Cardiac muscle cell (in vitro differentiated cells and primary cell): ENCODE measurements around the gene ITSN1. TPM values are rescaled to one million over a fixed set of nuclear protein-coding genes. Genes with fewer than 3 reads are reported as not detected.
"Not testable (repeated sequence)": the region's sequence is repeated elsewhere in the genome, so short reads cannot be mapped to it uniquely, and the experiment has no call there.

Experiments used
- DNase-seq, 2 donors: peaks; one replicate each; pipeline versions ENCODE4 v3.0.0 to v3.0.0-alpha.2; 2010 to 2017; ENCODE audit warnings: low read depth in 1 of 2, low spot score in 1 of 2
- H3K27ac ChIP-seq: fragments of 200-600 bp; sonication (generic); 2 replicates; pipeline ENCODE4 v1.5.1; 2016
- H3K27me3 ChIP-seq: fragments of 200-600 bp; sonication (generic); 2 replicates; pipeline ENCODE4 v1.6.0; 2016; ENCODE audit warnings: control low read depth
- H3K36me3 ChIP-seq: fragments of 200-600 bp; sonication (generic); 2 replicates; pipeline ENCODE4 v1.5.1; 2016; ENCODE audit warnings: control low read depth
- H3K4me1 ChIP-seq: fragments of 200-600 bp; sonication (generic); 2 replicates; pipeline ENCODE4 v1.8.1; 2017; ENCODE audit warnings: low read depth, mild to moderate bottlenecking, mixed run types
- H3K4me3 ChIP-seq: fragments of 200-600 bp; sonication (generic); 2 replicates; pipeline ENCODE4 v1.5.1; 2016; ENCODE audit warnings: mild to moderate bottlenecking
- H3K9me3 ChIP-seq: fragments of 200-600 bp; sonication (generic); 2 replicates; pipeline ENCODE4 v1.5.1; 2017; ENCODE audit warnings: low read depth, mild to moderate bottlenecking, control low read depth
- polyA plus RNA-seq: library from polyadenylated mRNA; unstranded; fragments of >200 nt; fragmentation: Nextera tagmentation; extraction: Ambion mirVana; gene quantifications from 2 replicates; pipeline ENCODE4 v1.2.1, GENCODE V29; 2016
- total RNA-seq: library from RNA; depleted of rRNA; stranded (reverse); fragments of >200 nt; gene quantifications from 2 replicates; pipeline ENCODE4 v1.2.3, GENCODE V29; 2016
- TF ChIP-seq, protein P1 (sequence below): IDR thresholded peaks from 2 replicates; pipeline ENCODE4 v1.5.1; 2012; ENCODE audit warnings: low read depth, mild to moderate bottlenecking, low read length

Gene ITSN1
- total and polyA plus RNA-seq, 2 experiments from 2014 or later, result 92.4 to 125 TPM

DNA sequence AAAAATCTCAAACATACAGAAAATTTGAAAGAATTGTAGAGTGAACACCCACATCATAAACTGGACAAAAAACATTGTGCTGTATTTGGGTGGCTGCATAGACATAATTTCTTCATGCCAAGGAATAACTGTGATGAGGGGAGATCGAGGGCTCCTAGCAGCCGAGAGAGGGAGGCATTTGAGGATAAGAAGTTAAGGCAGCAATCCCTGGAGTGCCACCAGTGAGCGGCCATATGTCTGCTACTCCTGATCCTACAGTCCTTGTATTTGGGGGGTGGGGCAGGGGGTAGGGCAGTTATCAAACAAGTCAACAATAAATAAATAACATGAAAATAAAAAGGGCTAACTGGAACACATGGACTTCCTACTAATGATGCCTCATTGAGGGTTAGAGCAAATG is 218.8 kb downstream of the ITSN1 start:
- Histone ChIP-seq H3K27me3 (no peaks in the 10 kb centered on the region), H3K4me1 (no peaks in the 10 kb centered on the region), H3K36me3 (no peaks in the 10 kb centered on the region), H3K27ac (no peak overlapping the region), H3K9me3 (no peaks in the 10 kb centered on the region), H3K4me3 (no peak overlapping the region)
- TF ChIP-seq, protein P1, sequence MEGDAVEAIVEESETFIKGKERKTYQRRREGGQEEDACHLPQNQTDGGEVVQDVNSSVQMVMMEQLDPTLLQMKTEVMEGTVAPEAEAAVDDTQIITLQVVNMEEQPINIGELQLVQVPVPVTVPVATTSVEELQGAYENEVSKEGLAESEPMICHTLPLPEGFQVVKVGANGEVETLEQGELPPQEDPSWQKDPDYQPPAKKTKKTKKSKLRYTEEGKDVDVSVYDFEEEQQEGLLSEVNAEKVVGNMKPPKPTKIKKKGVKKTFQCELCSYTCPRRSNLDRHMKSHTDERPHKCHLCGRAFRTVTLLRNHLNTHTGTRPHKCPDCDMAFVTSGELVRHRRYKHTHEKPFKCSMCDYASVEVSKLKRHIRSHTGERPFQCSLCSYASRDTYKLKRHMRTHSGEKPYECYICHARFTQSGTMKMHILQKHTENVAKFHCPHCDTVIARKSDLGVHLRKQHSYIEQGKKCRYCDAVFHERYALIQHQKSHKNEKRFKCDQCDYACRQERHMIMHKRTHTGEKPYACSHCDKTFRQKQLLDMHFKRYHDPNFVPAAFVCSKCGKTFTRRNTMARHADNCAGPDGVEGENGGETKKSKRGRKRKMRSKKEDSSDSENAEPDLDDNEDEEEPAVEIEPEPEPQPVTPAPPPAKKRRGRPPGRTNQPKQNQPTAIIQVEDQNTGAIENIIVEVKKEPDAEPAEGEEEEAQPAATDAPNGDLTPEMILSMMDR, result no peak
- no peak for DNase-seq

DNA sequence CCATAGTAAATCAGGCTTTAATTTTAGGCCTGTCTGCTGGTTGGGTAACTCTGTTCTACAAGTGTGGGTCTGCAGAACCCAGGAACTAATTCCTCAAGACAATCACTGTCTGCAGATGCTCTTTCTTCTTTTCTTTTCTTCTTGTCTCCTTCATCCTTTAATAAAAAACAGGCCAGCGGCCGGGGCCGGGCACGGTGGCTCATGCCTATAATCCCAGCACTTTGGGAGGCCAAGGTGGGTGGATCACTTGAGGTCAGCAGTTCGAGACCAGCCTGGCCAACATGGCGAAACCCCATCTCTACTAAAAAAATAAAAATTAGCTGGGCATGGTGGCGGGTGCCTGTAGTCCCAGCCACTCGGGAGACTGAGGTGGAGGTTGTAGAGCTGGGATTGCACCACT is 220.9 kb downstream of the ITSN1 start:
- H3K9me3 ChIP-seq, H3K27me3 ChIP-seq, H3K4me3 ChIP-seq, H3K36me3 ChIP-seq, H3K27ac ChIP-seq, DNase-seq, H3K4me1 ChIP-seq: not testable (repeated sequence)

DNA sequence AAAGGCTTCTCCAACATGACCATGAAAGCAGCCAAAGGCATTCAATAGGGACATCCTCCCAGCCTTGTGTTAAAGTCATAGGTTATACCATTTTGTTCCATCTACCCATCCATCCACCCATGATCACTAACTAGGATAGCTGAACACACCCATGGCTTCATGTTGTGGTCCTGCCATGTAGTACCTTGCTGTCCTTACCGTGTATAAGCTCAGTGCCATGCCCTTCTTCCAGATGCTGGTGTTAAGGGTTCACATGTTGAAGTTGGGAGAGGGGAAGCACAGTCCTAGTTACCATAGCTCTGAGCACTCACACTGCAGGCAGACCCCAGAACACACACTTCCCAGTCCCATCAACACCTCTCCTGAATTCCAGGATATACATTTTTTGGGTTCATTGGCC is 221.8 kb downstream of the ITSN1 start:
- TF ChIP-seq, protein P1, result no peak
- Histone ChIP-seq H3K36me3 (no peaks in the 10 kb centered on the region), H3K9me3 (no peaks in the 10 kb centered on the region), H3K4me3 (no peak overlapping the region), H3K27ac (no peak overlapping the region), H3K27me3 (no peaks in the 10 kb centered on the region), H3K4me1 (no peaks in the 10 kb centered on the region)
- DNase-seq, result no peak

DNA sequence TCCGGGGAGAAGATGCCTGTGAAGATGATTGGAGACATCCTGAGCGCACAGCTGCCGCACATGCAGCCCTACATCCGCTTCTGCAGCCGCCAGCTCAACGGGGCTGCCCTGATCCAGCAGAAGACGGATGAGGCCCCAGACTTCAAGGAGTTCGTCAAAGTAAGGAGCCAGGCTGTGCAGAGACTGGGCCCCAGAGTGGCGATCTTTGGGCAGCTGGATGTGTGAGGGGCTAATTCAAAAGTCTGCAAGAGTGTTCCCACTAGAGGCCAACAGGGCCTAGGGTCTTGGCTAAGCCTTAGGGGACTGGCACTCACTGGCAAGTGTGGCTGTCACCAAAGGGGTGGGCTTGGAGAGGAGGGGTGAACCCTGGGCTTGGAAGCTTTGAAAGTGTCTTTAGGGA is 222.9 kb downstream of the ITSN1 start:
- no peaks in the 10 kb centered on the region for H3K36me3 ChIP-seq
- no peak overlapping the region for H3K4me3 ChIP-seq
- H3K27me3 ChIP-seq, result no peaks in the 10 kb centered on the region
- no peaks in the 10 kb centered on the region for H3K4me1 ChIP-seq
- no peaks in the 10 kb centered on the region for H3K9me3 ChIP-seq
- TF ChIP-seq, protein P1, result no peak
- no peak overlapping the region for H3K27ac ChIP-seq
- DNase-seq, result no peak

DNA sequence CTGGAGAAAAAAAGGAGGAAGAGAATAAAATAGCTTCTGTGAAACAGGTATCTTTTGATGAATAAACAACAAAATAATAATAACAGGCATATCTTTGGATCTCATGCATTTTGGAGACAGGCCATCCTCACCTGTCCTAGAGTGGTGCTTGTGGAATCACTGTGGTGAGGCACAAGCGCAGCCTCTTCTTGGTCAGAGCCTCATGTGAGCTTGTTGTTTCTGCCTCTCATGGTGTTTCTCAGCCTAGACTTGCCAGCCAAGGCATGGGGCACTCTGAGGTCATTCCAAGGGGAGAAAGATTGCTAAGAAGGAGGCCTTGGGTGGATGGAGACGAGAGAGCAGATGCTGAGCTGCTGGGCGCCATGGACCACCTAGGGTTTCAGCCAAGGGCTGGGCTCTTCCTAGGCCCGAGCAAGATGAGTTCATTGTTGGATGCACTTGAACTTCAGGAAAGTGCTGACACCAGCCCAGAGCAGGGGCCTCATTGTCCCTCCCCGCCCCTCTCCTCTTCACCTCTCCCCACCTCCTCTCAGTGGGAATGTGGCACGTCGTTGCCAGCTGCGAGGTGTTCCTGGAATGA is 223.8 kb downstream of the ITSN1 start:
- Histone ChIP-seq H3K27me3 (no peaks in the 10 kb centered on the region), H3K9me3 (no peaks in the 10 kb centered on the region), H3K4me1 (no peaks in the 10 kb centered on the region), H3K4me3 (no peak overlapping the region), H3K36me3 (no peaks in the 10 kb centered on the region), H3K27ac (no peak overlapping the region)
- TF ChIP-seq, protein P1, result no peak
- no peak for DNase-seq

DNA sequence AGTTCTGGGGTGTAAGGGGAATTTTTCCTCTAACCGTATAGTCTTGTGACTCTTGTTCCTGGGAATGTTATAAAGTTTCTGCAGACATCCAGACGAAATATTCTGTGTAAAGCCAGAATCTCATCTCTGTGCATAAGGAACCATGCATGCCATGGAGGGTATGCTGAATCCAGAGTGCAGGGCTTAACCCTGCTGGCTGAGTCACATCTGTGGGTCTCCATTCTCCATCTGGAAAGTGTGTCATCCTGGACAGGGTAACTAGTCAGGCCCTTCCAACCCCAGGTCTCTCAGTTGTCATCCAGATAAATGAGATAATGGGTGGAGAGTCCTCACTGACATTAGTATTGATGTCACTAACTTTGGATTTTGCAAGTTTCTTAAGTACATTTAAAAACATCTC is 224.5 kb downstream of the ITSN1 start:
- Histone ChIP-seq H3K36me3 (no peaks in the 10 kb centered on the region), H3K4me1 (no peaks in the 10 kb centered on the region), H3K9me3 (no peaks in the 10 kb centered on the region), H3K4me3 (no peak overlapping the region), H3K27ac (no peak overlapping the region), H3K27me3 (no peaks in the 10 kb centered on the region)
- TF ChIP-seq, protein P1, result no peak
- no peak for DNase-seq

DNA sequence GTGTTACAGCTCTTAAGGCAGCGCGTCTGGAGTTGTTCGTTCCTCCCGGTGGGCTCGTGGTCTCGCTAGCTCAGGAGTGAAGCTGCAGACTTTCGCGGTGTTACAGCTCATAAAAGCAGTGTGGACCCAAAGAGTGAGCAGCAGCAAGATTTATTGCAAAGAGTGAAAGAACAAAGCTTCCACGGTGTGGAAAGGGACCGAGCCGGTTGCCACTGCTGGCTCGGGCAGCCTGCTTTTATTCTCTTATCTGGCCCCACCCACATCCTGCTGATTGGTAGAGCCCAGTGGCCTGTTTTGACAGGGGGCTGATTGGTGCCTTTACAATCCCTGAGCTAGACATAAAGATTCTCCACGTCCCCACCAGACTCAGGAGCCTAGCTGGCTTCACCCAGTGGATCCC is 225.6 kb downstream of the ITSN1 start:
- H3K4me1 ChIP-seq, DNase-seq, H3K27me3 ChIP-seq, H3K4me3 ChIP-seq, H3K27ac ChIP-seq, H3K9me3 ChIP-seq, H3K36me3 ChIP-seq: not testable (repeated sequence)
